ENCODE results near the gene ECEL1.

GRCh38 chr2:232464544-232464885, 23.1 kb downstream of the ECEL1 start:
- TF ChIP-seq YY1 (IDR thresholded peaks at IDR 0.05; ENCODE audit: insufficient read depth, insufficient read length) (no peak), ZNF274 (IDR thresholded peaks at IDR 0.05; ENCODE audit: low read depth, low read length) (no peak)

Data from NT2/D1 (cell line).